Activated CD4-positive, alpha-beta T cell treated with anti-CD3 and anti-CD28 coated beads, Interleukin-10, Interleukin-2, amounts not matched to agents 100 ng/mL and 50 ng/mL, durations not matched to agents 16 hours and 8 hours (primary cell): Measurements from ENCODE around the gene SGO2.

Experiments used
- DNase-seq: peaks from one replicate; pipeline ENCODE4 v3.0.0-alpha.2; 2020

SGO2 gene, protein sequence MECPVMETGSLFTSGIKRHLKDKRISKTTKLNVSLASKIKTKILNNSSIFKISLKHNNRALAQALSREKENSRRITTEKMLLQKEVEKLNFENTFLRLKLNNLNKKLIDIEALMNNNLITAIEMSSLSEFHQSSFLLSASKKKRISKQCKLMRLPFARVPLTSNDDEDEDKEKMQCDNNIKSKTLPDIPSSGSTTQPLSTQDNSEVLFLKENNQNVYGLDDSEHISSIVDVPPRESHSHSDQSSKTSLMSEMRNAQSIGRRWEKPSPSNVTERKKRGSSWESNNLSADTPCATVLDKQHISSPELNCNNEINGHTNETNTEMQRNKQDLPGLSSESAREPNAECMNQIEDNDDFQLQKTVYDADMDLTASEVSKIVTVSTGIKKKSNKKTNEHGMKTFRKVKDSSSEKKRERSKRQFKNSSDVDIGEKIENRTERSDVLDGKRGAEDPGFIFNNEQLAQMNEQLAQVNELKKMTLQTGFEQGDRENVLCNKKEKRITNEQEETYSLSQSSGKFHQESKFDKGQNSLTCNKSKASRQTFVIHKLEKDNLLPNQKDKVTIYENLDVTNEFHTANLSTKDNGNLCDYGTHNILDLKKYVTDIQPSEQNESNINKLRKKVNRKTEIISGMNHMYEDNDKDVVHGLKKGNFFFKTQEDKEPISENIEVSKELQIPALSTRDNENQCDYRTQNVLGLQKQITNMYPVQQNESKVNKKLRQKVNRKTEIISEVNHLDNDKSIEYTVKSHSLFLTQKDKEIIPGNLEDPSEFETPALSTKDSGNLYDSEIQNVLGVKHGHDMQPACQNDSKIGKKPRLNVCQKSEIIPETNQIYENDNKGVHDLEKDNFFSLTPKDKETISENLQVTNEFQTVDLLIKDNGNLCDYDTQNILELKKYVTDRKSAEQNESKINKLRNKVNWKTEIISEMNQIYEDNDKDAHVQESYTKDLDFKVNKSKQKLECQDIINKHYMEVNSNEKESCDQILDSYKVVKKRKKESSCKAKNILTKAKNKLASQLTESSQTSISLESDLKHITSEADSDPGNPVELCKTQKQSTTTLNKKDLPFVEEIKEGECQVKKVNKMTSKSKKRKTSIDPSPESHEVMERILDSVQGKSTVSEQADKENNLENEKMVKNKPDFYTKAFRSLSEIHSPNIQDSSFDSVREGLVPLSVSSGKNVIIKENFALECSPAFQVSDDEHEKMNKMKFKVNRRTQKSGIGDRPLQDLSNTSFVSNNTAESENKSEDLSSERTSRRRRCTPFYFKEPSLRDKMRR

DNA sequence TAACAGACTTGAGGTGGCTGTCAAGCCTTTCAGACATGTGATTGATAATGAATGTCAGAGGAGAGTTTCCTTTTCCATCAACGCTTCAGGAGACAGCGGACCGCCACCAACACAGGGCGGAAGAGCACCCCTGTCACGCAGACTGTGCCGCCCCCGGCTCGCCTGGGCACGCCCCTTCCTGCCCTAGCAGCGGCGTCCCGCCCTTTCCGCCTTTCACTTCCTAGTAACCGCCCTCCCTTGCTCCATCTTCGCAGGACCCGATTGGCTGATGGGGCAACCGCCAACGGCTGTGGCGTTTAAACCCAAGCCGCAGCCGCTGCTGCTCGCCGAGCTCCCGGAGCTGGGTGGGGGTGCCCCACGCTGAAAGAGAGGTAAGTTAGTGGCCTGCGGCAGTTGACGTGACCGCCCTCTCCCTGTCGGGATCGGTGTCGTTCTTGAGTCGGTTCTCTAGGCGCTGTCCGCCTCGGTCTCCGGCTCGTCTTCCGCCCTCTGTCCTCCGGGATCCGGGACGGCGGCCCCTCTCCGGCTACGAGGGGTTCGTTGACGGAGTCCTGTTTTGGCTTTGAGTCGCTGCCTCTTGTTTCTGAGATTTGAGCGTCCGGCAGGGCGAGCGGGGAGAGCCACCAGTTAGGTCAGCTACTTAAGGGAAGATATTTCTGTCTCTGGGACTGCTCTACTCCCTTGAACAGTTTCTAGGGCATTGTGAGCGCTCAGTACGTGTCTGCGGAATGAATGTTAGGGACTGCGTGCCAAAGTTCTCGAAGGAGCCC is at the start of gene SGO2:
Gene SGO2 (plus strand): TSS at position 326 of the 770 bp plus-strand sequence. CDS start 6,769 bp downstream, outside the sequence.
- peak; percentile 98 for DNase-seq

DNA sequence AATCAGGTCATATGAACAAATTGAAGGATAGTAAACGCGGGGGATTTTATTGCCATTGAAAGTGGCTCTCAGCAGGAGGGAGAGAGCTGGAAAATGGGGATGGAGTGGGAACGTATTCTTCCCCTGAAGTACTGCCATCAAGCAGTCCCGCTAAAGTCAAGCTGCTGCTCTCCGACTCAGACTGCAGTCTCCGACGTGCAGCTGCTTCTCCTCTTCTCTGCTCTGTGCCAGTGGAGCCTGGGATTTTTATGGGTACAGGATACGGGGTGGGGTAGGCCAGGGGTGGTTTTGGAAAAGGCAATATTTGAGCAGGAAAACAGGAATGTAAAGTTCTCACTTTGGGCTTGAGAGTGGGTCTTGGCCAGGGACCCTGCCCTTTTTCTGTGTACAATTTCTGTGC is 49.2 kb upstream of the SGO2 start:
- DNase-seq = no peak

DNA sequence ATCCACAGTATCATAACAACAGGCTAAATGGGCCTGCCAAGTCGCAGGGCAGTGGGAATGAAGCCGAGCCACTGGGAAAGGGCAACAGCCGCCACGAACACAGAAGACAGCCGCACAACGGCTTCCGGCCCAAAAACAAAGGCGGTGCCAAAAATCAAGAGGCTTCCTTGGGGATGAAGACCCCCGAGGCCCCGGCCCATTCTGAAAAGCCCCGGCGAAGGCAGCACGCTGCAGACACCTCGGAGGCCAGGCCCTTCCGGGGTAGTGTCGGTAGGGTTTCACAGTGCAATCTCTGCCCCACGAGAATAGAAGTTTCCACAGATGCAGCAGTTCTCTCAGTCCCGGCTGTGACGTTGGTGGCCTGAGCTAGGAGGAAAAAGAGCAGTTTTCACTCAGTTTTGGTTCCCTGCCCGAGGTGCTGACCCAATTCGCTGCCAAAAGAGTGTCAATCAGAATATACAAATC is 48.3 kb upstream of the SGO2 start:
- no peak for DNase-seq

DNA sequence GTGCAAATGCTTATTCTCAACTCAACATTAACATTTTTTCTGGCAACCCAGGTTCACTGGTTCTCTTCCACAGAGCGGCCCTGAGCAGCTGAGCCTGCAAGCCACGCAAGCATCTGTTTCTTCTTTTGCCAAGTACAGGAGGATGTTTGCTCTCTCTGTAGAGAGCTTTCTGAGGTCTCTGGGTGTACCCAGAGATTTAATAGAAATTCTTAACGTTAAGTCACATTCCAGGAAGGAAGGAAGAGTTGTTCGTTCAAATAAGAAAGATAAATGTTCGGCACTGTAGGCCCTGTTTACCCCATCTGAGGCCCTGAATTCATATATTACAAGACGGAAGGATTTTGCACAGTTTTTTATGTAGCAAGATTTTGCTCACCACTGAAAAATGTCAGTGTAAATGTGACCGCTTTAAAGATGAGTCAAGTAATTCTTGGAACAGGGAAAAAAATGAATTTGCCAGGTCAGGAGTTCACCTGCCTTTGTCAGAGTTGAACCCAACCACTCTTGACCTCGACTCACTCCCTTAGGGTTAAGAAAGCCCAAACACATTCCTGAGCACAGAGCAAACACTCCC is 46.2 kb upstream of the SGO2 start:
- peak; percentile 30 for DNase-seq

DNA sequence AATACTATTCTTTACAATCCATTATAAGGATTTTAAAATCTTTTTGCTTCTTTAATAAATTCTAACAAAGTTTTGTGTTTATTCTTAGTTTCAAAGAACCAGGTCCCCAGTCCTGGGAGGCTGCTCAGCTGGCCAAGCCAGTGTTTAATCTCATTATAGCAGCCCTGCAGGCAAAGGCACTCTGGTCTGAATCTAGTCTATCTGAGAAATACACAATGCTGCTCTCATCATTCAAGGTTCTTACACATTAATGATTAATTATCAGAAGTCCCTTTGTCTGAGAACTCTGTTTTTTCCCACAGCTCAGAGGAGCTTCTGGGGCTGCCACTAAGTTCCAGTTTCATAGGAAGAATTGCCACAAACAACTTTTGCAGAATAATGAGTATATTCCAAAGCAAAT is 43.8 kb upstream of the SGO2 start:
- DNase-seq = no peak

DNA sequence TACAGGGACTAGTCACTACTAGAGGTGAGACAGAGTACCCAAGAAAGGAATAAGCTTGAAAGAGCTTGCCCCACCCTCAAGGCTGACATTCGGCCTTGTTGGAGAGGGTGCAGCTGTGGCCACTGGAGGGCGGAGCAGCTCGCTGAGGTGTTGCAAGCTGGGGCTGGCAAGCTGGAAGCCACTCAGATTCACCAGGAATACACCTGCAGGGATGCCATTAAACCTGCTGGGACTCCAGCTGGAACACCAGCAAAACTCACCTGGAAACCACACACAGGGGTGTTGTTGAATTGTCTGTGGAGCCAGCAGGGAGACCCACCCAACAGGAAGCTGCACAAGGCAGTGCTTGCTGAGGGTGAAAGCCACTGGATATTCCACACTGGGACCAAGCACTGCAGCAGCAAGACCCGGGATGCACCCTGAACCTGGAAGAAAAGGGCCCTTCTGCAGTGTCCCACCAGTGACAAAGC is 42.2 kb upstream of the SGO2 start:
- peak; percentile 39 for DNase-seq

DNA sequence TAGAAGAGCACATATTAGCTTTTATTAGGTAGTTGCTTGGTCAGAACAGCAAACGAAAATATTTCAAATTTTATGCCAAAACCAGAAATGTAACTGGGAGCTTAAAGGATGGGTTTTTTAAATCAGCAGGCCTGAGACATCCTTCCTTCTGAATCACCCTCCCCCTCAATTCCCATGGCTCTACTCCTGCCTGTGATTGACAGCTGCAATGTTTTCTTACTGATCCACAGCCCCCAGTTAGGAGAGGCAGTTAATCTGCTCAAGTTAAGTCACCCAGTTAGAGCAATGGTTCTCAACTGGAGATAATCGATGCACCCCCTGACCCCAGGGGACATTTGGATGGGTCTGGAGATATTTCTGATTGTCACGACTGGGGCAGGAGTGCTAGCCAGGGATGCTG is 41.1 kb upstream of the SGO2 start:
- DNase-seq = no peak

DNA sequence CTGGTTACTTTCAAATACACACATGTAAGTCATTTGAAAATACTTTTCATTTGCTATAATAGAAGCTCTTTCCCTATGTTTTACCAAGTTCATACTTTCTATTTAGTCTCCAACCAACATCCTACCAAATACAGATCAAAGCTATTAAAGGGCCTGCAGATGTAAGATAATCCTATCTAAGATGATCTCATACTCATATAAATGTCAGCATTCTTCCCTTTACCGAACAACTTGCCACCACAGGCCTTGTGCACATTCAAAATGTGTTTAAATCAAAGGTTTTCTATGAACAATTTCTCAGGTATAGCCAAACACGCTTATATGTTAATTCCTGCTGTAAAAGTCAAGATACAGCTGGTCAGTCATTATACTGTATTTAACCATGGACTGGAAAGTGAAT is 39.5 kb upstream of the SGO2 start:
- DNase-seq = no peak

DNA sequence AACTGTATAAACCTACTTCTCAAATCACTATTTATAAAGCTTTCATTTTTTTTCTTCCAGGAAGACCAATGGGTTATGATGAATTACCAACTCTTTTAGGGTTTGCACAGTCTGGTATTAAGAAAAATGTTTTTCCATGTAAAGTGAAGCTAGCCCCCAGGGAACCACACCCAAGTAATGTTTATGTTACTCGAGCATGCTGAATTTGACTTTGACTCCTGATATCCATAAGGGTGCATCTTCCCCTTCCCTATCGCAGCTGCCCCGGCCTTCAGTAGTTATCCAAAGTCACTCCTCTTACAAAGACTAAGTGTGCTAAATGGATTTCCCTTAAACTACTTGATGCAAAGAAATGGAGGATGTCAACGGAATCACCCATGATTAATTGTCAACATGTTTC is 37.8 kb upstream of the SGO2 start:
- no peak for DNase-seq

DNA sequence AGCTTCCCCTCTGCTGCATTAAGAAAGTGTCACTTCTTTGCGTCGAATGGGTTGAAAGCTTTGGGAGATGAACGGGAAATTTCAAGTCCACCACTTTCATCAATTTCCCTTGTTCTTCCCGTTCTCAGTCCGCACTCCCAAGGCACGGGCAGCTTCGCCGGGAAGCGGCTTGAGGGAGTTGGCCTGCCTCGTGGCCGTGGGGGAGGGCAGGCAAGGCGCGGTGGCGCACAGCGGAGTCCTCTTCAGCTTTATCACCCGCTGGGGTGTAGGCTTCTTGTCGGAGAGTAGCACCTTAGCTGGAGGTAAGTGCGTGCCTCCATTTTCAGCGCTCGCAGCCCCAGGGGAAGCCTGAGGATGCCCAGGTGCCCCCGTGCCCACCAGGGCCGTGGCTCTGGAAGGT is 36.0 kb upstream of the SGO2 start:
- no peak for DNase-seq

DNA sequence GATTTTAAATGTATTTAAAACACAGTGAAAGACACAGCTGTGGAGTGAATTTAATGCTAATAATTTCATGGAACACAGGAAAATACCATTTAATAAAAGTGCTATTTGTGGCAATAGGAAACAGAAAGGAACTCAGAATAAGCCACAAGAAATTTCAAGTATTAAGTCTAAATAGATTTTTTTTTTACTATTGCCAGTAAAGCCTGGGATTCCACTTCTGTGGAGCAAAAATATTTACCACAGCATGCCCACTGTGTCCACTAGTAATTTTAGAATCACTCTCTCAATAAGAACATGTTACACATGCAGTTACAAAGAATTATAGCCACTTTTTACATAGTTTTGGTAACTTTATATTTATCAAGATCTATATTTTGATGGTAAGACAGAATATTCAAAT is 33.4 kb upstream of the SGO2 start:
- no peak for DNase-seq

DNA sequence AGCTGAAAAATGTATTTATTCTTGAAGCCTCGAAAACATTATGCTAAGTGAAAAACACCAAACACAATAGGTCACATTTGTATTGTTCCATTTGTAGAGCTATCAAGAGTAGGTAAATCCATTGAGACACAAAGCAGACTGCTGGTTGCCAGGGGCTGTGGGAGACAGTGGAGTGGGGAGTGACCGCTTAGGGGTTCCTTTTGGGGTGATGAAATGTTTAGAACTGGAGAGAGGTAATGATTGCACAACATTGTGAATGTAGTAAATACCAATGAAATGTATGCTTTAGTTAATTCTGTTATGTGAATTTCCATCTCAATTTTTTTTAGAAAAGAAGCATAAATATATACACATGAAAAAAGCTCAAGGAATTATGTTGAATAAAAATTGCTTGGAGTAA is 32.0 kb upstream of the SGO2 start:
- no peak for DNase-seq

DNA sequence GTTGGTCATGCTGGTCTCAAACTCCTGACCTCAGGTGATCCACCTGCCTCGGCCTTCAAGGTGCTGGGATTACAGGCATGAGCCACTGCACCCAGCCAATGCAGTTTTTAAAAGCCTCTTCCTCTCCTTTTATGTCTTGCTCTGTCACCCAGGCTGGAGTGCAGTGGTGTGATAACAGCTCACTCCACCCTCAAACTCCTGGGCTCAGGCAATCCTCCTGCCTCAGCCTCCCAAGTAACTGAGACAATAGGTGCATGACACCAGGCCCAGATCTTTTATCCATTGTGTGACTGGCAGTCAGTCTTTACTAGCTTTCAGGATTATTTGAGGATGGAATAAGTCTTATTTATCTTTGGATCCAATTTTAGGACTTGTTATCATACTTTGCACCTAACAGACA is 29.3 kb upstream of the SGO2 start:
- DNase-seq = no peak

DNA sequence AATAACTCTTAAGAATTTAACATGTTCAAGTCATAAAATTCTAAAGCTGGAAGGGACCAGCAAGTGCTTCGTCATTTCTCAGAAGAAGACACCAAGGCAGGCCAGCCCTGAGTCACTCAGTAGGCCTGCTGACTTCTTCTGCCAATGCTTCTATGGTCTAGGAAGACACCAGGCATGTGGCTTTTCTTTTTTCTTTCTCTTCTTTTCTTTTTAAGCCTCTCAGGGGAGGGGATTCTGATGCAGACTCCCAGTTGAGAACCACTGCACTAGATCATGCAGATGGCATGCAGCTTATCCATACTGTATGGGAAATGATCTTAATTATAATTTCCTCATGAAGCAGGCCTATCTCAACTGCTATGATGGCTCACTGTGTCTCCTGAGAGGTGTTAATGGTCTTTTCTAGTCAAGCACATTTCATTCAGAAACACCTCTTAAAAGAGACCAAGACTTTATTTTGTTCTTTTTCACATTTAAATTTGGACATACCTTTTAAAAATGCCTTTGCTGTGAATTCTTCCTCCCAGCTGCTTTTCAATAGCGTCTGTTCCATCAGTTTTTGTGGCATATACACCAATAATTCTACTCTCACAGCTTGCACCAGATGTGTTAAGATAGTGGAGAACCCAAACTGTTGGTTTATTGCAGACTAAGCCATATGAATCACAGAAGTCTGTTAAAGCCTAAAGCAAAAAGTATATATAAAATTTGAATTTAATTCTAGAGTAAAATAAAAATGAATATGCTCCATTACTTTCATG is 27.4 kb upstream of the SGO2 start:
- DNase-seq = no peak

DNA sequence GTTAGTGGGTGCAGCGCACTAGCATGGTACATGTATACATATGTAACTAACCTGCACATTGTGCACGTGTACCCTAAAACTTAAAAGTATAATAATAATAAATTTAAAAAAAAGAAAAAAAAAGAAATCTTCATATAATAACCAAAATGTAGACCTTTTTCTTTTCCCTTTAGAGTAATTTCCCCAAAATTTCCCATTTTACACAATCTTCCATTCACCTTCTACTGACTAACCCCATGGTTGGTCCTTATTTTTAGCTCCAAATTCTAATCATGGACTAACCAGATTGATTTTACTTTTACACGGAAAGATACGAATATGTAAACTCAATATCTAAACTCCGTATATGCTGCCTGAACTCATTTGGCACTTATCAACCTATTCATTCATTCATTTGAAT is 23.8 kb upstream of the SGO2 start:
- DNase-seq = no peak

DNA sequence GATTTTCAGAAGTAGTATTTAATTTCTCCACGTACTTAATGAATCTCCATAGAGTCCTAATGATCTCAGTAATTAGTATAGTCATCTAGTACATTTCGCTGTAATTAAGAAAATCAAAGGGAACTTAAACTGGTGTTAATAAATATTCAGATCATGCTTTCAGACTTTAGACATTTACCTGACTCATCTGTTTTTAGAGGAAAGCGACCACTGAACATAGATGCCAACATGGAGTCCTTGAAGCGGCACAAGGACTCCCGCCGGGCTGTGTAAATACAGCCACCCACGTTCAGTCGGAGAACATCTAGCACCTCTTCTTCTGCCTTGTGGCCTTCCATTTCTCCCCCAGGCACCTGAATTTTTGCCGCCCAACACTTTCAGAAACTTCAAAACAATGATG is 19.3 kb upstream of the SGO2 start:
- no peak for DNase-seq

DNA sequence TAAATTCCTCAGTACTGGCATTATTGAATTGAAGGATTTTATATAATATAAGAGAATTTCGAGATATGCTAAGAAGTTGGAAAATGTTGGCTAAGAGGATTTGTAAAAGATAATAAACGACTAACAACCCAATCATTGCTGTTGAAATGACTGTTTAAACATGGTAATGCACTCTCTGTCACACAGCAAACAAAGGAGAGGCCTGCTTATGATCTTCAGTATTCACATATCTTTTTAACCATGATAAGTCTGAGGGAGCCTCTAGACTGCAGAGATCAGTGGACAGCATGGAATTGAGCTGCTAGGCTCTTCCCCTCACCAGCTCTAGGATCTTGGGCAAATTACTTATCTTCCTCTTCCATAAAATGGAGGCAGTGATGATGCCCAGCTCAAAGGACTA is 18.8 kb upstream of the SGO2 start:
- DNase-seq = no peak

DNA sequence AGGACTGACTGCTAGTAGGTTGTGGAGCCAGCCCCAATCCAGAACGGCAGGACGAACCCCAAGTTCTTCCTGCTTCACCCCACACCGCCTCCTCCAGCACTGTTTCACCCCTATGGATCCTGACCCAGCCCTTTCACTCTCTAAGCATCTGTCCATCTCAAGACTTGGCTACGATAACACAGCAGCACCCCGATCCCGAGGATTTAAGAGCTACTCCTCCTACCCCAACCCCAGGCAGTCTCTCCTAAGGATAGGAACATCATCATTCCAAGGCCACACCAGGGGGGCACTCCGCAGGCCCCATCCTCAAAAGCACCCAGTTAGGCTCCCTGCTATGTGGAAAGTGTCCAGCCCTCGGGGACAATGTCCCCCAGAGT is 16.8 kb upstream of the SGO2 start:
- no peak for DNase-seq

DNA sequence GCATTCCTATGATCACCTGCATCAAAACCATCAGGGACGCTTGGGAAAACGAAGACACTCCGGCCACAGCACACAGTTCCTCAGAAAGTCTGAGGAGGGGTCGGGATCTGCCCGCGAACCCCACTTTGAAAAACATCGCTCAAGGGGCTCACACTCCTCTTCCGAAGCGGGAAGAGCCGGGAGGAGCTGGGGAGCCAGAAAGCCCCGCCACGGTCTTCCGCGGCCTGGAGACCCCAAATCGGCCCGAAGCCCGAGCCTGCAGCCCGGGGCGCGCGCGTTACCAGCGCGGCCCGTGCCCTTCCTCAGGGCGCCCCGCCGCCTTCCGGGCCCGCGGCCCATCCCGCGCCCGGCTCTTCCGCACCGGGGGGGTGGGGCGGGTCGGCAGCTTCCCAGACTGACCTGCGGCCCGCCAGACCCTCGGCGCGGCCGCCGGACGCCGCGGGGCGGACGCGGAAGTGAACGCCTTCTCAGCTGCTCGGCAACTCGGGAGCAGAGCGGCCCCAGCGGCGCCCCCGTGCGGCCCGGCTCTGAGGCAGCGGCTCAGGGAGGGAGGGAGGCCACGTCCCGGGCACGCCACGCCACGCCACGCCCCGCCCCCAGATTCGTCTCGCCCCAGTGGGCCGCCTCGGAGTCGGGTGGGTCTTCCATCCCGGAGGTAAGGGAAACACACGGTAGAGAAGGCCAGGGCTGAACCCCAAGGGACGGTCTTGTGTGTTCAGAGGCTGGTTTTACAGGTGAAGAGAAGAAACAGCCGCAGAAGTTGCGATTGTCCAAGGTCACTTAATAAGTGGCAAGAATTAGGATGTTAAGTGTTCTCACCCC is 16.2 kb upstream of the SGO2 start, which contains the start of gene KCTD18:
Gene KCTD18 (minus strand): TSS at position 457 of the 822 bp plus-strand sequence. CDS start 3,052 bp downstream, outside the sequence.
- peak; percentile 94 for DNase-seq

DNA sequence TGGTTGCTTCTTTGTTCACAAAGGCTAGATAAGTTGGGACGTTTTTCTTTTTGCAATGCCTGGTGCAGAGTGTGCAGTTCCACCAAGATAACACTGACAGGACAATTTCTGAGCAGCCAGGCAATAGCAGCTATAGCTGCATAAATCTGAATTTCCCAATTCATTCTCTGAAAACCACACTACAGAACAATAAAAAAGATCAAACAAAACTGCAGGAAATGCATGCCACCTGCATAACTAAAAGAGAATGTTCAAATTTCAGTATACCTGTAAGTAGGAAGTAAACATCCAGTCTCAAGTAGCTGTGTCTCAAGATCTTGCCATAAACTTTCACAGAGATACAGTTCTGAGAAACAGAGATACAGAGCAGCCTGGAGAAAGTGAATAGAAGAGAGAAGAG is 10.9 kb upstream of the SGO2 start:
- DNase-seq = no peak
